DLD1 (cell line): ENCODE measurements around the gene ALDOA.
"Not testable (repeated sequence)": the region's sequence is repeated elsewhere in the genome, so short reads cannot be mapped to it uniquely, and the experiment has no call there.

Source experiments
- in situ Hi-C: cut with HindIII; loops from 2 replicates; pipeline ENCODE4 v1.10.0; 2017; ENCODE audit warnings: low sequenced_read_pairs

Gene ALDOA

DNA sequence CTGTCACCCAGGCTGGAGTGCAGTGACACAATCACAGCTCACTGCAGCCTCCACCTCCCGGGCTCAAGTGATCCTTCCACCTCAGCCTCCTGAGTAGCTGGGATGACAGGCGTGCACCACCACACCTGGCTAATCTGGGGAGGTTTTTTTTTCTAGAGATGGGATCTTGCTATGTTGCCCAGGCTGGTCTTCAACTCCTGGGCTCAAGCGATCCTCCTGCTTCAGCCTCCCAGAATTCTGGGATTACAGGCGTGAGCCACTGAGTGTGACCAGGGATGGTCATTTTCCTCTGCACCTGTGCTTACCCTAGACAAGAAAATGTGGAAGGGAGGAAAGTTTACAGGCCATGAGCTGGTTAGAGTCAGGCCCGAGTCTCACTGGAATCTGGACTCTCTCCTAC is 24.9 kb upstream of the ALDOA start:
- in situ Hi-C loops = not testable (repeated sequence)

DNA sequence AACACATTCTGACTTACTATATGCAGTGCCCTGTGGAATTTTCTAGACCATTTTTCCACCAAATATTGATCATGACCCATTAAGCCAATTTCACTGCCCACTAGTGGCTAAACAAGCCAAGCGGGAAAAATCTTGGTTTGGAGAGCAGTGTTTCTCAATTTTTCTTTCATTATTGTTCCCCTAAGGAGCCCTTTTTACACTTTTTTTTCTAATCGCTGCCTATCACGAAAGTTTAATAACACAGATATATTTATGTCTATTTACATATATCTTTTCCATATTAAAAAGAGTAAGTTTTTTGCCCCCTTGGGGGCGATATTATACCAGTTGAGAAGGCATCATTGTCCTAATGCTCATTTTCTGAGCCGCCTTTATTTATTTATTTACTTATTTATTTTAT is 23.7 kb upstream of the ALDOA start:
- in situ Hi-C loops = no loop called here

DNA sequence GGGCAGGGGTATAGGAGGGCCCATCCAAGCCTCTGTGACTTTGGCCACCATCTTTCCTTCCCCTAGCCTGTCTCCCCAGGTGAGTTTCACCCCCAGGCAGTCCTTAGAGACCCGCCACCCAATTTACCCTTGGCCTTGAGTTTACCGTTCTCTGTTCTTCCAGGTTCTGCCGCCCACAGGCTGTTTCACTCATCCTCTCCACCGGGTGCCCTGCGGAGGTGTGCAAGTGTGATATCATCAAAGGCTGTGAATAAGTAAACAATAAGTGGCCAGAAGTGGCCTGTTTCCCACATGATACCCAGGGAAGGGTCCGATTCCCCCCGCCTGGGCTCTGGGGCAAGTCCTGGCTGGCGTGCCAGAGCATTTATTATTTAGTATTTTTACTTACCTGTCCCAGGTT is 19.4 kb upstream of the ALDOA start:
- in situ Hi-C loops = no loop called here

DNA sequence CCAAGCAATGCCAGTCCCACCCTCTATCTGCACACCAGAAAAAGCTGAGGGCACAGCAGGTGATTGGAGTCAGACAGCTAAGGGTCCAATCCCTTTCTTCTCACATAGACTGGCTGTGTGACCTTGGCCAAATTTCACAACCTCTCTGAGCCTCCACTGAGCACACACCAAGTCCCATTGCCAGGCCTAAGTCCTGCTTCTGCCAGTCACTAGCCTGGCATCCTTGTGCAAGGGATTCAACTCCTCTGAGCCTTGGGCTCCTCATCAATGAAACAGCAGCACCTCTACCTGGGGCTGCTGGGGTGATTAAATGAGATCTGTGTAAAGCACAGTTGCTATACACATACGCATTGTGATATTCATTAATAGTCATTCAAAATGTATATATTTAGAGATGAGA is 19.0 kb upstream of the ALDOA start:
- in situ Hi-C loops = no loop called here

DNA sequence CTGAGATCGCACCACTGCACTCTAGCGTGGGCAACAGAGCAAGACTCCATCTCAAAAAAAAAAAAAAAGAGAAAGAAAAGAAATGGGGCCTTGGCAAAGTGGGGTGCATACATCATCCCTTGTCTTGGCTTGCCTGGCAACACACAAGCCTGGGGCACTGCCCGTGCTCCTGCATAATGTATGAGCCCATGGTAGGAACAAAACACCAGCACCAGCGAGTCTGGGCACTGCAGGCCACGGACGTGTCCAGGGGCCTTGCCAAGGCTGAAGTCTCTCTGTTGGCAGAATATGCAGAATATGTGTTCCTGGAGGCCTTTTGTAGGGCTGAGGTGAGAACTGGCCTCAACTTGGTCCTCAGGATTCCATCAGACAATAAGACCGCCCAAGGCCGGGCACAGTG is 15.7 kb upstream of the ALDOA start:
- in situ Hi-C loops = no loop called here

DNA sequence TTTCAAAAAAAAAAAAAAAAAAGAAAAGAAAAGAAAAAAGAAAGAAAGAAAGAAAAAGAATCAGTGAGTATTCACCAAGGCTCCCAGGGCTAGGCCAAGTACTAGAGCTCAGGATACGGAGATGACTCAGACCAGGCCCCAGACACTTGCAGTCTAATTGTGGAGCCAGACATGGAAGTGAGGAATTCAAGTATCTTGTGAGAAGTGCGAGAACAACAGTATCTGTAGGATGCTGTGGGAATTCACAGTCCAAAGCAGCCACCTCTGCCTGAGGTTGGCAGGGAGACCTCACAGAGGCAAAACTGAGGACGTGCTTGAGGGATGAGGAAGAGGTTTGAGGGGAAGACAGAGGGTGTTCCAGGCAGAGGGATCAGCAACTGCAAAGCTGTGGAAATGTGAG is 14.0 kb upstream of the ALDOA start:
- in situ Hi-C loops = no loop called here

DNA sequence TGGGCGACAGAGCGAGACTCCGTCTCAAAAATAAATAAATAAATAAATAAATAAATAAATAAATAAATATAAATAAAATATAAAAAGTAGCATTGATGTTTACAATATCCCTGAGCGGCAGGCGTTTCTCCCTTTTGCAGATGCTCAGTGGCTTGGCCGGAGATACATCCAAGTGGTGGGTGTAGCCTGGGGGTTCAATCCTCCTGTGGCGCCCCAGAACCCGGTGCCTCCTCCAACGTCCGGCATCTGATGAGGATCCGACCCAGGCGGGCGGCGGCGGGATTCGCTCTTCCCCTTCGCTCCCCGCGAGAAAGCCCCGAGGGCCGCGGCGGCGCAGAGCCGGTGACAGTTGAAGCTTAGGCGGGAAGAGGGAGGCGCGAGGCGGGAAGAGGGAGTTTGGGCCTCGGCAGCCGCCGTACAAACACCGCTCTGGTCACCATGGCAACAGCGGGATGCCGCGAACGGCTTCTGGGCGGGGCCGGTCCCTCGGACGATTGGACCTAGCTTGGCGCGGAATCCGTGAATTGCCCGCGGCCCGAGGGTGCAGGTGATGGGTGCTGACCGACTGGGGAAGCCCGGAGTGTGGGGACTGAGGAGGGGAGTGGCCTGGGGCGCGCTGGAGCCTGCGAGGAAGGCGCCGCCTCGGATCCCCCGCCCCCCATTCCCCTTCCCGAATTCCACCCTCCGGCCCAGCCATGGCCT is 12.7 kb upstream of the ALDOA start:
- in situ Hi-C loops = no loop called here

DNA sequence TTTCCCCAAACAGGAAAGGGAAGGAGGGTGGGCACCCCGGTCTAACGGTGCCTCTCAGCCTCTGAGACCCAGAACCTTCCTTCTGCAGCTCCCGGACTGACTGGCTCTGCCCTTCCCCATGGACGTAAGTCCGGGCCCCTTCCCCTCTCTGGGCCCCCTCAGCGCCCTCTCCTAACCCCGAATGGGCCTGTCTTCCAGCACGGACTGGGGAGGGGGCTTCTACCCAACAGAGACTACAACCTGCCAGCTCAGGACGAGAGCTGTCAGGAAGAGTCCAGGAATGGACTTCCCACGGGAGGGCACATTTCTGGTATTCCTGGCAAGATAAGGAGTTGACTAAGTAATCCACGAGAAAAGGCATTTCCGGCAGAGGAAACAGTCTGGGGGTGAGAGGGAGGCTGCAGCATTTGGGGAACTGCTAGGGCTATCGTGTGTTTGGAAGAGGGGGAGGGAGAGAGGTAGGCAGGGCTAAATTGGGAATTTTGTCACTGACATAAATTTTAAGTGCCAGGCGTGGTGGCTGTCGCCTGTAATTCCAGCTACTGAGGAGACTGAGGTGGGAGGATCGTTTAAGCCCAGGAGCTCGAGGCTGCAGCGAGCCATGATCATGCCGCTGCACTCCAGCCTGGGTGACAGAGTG is 12.1 kb upstream of the ALDOA start:
- in situ Hi-C loops = no loop called here

DNA sequence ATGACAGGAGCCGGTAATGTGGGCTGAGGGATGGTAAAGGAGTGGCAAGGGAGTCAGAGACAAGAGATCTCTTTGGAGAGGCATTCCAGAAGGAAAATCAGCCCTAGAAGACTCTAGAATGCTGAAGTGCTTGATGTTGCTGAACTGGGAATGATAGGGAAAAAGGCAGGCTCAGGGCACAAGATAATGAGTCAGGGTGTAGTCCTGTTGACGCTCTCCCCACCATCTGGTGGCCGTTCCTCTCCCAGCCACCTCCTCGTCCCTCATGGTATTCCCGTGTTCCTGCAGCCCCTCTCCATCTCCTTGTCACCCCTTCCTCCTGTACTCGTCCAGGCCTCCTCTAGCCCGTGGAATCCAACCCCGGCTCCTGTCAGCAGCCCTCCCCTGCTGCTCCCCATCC is 11.1 kb upstream of the ALDOA start:
- in situ Hi-C loops = no loop called here

DNA sequence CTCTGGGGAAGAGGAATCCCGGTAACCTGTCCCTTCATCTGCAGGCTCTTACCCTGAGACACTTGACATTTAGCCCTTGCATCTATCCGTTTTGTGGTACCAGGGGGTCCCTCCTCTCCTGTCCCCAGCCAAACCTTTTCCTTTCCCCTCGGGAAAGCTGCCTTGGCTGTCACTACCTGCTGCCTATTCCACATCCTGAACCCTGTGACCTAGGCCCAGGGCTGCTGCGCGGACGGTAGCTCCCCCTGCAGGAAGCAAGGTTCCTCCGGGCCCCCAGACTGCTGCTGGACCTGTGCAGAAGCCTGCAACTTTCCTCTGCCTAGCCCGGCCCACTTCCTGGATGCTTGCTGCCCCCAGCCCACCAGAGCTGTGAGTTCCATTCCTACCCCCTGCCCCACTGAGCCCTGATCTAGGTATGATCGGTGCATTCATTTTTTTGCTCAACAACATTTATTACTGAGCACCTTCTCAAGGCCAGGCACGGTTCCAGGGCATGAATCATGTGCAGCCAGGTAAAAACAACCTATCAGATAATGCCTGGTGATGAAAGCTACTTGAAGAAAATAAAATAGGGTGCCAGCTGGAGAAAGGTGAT is 10.5 kb upstream of the ALDOA start:
- in situ Hi-C loops = no loop called here

DNA sequence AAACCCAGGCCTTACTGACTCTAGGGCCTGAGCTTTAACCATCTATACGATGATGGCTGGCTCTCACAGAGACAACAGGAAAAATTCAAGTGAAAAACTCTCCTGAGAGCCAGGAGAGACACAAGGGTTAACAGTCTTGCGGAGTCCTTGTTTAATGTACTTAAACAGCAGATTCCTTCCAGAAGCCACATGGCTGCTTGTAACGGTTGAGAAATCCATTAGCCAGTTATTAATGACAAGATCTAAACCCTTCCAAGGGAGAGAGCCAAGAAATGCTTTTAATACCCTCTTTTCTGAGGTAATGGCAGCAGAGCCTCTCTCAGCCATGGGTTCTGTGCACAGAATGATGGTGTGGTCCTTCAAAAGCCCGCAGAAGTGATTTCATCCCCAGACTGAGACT is 5.2 kb upstream of the ALDOA start:
- in situ Hi-C loops = no loop called here

DNA sequence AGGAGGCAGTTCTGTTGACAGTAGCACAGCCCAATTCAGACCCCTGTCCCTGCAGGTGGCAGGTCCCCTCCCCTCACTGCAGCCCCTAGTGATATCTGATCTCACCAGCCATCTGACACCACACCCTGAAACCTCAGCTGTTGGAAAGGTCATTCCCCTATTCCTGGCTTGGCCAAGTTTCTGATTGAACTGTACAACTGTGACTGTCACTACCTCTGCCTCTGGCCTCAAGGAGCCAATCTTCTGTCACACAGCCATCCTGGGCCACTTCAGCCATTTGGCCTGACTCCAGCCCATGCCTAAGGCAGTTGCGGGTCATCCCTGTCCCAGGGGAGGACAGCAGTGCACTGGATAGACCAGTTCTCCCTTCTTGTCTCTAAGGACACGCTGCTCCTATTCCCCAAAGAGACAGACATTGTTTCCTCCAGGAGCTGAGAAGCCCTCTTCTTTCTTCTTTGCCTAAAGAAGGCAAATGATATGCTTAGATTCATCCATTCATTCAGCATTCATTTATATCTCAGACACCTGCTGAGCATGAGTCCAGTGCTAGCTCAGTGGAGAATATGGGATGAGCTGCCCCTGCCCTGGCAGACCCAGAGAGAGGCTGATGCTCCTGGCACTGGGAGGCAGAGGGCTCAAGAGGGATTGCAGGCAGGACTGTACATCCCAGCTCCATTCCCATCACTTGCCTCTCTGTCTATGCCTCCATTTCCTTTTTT is 4.6 kb upstream of the ALDOA start:
- in situ Hi-C loops = no loop called here

DNA sequence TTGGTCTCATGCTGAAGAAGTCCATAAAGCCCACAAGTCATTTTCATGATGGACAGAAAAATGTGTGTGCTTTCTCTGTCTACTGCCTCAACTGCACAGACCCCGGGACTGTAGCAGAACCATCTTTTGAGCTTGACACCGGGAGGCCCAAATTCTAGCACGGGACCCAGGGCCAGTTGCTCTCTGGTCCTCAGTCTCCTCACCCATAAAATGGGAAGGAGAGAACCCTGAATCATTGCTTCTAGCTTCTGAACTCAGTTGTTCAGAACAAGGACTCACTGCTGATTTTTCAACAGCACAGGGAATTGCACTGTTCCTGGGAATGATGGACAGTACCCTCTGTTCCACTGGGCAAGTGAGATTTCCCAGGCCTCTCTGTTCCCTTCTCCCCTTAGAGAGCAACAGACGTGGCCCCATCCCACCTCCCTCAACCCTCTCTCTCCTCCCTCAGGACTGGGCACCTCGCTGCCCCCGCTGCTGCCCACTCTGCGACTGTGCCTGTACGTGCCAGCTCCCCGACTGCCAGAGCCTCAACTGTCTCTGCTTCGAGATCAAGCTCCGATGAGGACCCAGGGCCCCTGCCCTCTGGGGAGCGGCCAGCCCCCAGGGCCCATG is 2.2 kb upstream of the ALDOA start:
- in situ Hi-C loops = no loop called here

DNA sequence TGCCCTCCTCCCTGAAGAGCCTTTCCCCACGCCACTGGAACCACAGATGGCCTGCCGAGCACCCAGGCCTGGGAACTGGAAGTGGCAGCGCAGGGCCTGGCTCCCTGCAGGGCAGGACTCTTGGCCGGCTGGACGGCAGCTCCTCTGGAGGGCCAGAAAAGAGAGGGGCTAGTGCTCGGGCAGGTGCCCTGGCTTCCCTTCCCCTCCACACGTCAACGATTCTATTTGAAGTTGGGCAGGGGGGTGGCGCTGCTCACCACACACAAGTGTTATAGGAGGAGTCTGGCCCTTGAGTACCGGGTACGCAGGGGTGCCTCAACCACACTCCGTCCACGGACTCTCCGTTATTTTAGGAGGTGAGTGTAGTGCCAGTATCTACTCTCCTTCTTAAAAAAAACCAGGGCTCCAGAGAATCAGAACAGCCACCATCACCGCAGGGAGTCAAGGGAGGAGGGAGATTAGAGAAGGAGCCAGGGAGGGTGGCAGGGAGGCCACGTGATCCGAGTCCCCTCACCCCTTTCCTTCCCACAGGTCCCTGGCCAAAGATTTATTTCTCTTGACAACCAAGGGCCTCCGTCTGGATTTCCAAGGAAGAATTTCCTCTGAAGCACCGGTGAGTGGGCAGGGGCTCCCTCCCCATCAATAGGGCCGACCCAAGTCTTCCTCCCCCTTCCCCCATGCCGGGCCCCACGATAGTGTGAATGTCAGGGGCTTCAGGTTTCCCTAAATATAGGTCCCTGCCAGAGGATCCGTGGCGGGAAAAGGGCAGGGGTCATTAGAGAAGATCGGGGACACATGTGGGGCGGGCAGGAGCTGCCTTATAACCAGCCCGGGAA is 1.4 kb upstream of the ALDOA start:
- in situ Hi-C loops = no loop called here

DNA sequence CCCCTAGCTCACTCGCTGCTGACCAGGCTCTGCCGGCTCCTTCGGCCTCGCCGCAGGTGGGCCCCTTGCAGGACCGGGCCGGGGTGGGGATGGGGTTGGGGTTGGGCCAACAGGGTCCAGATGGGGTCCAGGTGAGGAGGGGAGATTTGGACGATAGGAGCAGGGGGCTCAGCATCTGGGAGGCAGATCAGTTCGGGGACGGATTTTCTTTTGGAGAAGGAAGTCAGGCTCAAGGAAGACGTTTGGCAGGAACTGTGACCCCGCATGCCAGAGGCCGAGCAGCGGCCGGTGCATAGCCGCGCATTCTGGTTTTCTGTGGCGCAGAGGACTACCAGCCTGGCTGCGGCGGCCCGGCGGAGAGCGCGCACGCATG is 845 bp upstream of the ALDOA start:
- in situ Hi-C loops = no loop called here

DNA sequence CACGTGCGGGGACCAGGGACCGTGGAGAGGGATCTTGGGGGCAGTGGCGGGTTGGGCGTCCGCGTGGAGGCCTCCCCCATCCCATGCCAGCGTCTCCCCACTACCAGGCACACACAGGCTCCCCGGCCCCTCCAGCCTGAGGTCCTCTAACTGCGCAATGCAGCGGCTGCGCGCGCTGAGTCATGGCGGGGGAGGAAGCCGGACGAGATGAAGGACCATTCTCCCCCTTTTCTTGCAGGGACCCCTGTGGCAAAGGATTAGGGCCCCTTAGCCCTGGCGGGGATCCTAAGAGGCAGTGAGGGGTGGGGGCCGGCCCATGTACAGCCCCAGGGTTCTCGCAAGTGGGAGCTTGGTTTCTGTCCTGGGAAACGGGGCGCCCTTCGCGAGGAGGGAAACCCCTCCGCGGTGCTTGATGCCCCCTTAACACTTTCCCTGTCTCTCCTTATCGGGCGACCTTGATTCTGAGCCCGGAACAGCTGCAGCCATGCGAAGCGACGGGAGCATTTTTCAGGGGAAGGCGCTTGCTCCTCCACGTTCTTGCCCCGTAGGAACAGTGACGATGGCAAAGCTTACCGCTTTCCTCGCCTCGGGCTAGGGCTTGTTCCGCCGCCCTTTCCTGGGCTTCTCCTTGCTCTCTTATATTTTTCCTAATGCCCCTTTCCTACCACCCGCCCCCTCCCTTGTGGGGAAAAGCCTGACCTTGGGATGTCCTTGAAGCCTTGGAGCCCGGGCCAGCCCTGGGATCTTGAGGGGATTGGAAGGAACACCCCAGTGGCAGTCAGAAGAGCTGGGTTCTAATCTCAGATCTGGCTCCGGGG is 592 bp downstream of the ALDOA start:
- in situ Hi-C loops = no loop called here

DNA sequence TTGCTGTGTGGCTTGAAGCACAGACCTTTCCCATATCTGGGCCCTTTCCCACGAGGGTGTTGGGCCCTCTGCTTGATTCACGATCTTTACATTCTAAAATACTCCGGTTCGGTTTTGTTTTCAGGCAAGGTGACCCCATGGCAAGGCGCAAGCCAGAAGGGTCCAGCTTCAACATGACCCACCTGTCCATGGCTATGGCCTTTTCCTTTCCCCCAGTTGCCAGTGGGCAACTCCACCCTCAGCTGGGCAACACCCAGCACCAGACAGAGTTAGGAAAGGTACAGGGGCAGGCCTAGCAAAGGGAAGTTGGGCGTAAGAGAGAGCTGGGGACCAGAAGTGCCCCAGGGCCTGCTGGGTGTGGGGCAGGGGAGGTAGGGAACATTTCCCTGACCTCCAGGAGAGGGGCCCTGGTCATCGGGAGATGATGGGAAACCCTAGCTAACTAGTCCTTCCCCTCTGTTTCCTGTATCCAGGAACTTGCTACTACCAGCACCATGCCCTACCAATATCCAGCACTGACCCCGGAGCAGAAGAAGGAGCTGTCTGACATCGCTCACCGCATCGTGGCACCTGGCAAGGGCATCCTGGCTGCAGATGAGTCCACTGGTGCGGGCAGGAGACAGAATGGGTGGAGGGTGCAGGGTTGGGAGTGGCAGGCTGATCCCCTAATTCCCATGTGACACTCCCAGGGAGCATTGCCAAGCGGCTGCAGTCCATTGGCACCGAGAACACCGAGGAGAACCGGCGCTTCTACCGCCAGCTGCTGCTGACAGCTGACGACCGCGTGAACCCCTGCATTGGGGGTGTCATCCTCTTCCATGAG is 1.4 kb downstream of the ALDOA start:
- in situ Hi-C loops = no loop called here

DNA sequence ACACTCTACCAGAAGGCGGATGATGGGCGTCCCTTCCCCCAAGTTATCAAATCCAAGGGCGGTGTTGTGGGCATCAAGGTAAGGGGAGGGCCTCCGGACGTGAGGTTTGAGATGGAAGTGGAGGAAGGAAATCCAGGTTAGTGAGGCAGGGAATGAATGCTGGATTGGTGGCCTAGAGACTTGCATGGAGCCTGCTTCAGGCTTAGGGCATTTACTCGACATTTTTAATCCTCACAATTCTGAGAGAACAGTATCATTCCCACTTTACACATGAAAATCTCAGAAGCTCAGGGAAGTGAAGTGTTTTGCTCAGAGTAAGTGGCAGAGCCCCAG is 2.0 kb downstream of the ALDOA start:
- in situ Hi-C loops = no loop called here

DNA sequence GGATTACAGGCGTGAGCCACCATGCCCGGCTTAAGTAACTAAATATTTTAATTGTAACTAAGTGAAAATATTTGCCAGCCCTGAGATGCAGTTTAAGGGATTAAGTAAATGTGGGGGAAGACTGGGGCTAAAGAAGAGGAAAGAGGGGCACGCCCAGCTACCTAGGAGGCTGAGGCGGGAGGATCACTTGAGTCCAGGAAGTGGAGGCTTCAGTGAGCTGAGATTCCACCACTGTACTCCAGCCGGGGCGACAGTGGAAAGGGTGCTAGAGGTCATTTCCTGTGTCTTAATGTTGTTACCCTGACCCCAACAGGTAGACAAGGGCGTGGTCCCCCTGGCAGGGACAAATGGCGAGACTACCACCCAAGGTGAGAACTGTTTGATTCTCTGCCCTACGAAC is 2.8 kb downstream of the ALDOA start:
- in situ Hi-C loops = no loop called here
